AG04449 (cell line): ENCODE results near the gene ATP2B1.

Experiments
- CTCF ChIA-PET: fragments of 350-600 bp; formaldehyde crosslinking; extraction: SDS; loops from one replicate; lab custom pipeline; 2021; ENCODE audit warnings: antibody characterized with exemption; lab: Yijun Ruan, JAX
- POLR2A ChIA-PET: fragments of 400-600, 350-600 bp; formaldehyde crosslinking; extraction: SDS; loops from one replicate; lab custom pipeline; 2020; ENCODE audit warnings: antibody characterized with exemption, inconsistent platforms; lab: Yijun Ruan, JAX
- DNase-seq: peaks from one replicate; pipeline ENCODE4 v3.0.0-alpha.2; 2010; ENCODE audit warnings: low read depth, low spot score
- H3K4me3 ChIP-seq: 2 replicates; pipeline ENCODE4 v1.5.1; 2011; ENCODE audit warnings: low read depth, mild to moderate bottlenecking, control low read depth, low read length
- TF ChIP-seq, protein P1 (sequence below): IDR thresholded peaks from one replicate; pipeline ENCODE4 v1.5.1; 2011; ENCODE audit warnings: mild to moderate bottlenecking, moderate library complexity, low read length, control low read depth, inconsistent platforms; ENCODE audit not compliant: insufficient read depth; ENCODE audit errors: missing control alignments

ATP2B1 gene

DNA sequence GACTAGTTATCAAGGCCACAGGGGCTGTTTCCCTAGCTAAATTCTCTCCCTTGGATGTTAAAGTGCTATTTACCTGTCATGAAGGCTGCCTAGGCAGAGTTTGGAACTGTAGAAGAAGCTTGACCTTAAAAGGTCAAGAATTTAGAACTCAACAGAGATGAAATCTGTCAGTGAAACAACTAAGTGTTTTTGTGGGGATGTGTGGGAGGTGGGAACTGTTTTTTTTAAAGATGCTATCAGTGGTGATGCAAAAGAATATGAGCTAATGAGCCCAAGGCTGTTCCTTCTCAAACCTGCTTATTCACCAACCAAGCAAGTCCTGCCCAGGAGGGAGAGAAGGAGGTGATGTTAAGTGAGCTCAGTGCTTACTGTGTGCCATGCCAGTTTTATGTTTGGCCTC, 142.0 kb downstream of the ATP2B1 start:
- H3K4me3 ChIP-seq, result no peak overlapping the region
- ChIA-PET CTCF (no interaction called here), POLR2A (no interaction called here)
- no peak for DNase-seq
- TF ChIP-seq, protein P1, sequence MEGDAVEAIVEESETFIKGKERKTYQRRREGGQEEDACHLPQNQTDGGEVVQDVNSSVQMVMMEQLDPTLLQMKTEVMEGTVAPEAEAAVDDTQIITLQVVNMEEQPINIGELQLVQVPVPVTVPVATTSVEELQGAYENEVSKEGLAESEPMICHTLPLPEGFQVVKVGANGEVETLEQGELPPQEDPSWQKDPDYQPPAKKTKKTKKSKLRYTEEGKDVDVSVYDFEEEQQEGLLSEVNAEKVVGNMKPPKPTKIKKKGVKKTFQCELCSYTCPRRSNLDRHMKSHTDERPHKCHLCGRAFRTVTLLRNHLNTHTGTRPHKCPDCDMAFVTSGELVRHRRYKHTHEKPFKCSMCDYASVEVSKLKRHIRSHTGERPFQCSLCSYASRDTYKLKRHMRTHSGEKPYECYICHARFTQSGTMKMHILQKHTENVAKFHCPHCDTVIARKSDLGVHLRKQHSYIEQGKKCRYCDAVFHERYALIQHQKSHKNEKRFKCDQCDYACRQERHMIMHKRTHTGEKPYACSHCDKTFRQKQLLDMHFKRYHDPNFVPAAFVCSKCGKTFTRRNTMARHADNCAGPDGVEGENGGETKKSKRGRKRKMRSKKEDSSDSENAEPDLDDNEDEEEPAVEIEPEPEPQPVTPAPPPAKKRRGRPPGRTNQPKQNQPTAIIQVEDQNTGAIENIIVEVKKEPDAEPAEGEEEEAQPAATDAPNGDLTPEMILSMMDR, result no peak

DNA sequence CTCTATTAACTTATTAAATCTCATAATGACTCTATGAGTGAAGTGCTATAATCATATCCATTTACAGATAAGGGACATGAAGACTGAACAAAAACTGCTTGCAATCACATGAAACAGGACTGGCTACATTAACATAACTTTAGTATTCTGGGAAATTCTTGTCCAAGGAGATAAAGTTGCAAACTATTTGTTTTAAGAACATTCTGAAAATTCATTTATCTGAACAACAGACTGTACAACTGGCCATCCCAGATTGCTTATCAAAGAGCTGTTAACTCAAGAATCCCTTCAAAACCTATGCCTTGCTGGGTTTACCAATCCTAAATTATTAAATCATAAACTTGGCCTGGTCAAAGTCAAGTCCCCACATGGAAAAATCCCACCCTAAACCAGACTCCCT, 143.6 kb downstream of the ATP2B1 start:
- H3K4me3 ChIP-seq, result no peak overlapping the region
- CTCF ChIA-PET, result interaction anchor here (0.8 to 0.9 kb wide), 2 partner anchors 9 to 21 kb away, joined by 3 read pairs; no protein-coding TSS in a partner anchor
- TF ChIP-seq, protein P1, result no peak
- no peak for DNase-seq
- POLR2A ChIA-PET, result no interaction called here

DNA sequence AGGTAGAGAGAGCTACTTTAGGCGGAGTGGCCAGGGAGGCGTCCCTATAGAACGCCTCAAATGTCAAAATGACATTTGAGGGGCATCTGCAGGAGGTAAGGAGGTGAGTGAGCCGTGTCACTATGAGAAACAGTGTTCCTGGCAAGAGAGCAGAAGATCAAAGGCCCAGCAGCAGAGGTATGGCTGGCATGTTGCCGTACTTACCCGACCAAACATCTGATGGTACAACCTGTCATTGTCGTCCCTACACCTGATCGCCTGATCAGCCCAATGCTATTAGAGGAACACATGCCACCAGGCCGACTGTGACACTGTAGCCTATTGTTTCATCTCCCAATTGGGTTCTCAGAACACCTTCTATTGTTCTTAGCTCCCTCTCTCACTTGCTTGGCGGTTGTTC, 148.9 kb downstream of the ATP2B1 start:
- ChIA-PET CTCF (interaction anchor here (0.9 to 1.2 kb wide), 2 partner anchors 10 to 16 kb away, joined by 3 to 4 read pairs; no protein-coding TSS in a partner anchor), POLR2A (no interaction called here)
- no peak overlapping the region for H3K4me3 ChIP-seq
- TF ChIP-seq, protein P1, result no peak
- DNase-seq, result no peak

DNA sequence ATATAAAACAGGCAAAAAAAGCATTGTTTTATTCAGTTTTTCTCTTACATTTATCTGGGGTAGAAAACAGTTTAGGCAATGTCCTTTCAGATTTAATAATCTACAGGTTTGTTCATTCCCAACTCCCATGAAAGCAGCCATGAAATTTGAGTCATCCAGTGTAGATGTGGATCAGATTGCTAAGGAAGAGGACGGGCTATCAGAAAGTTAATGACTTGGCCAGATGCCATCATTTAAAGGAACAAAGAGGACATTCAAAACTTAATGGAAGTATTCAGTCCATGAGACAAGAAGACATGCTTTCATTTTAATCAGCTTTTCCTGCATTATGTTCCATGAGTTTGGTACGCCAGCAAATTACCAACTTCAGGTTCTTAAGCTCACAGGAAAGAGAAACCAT, 151.7 kb downstream of the ATP2B1 start:
- CTCF ChIA-PET, result no interaction called here
- POLR2A ChIA-PET, result no interaction called here

DNA sequence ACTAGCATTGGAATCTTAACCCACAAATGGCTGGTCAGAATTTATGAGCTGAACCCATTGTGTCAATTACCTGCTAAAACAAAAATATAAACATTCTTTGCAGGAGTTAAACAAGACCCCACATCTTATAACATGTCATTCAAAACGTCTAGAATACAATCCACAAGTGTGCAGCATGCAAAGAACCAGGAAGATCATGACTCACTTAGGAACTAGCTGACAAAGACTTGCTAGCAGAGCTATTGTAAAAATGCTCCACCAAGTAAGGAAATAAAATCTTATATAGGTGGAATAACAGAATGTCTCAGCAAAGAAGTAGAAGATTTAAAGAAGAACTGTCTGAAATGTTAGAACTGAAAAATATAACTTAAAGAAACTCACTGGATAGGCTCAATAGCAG, 156.3 kb downstream of the ATP2B1 start:
- TF ChIP-seq, protein P1, result no peak
- H3K4me3 ChIP-seq, result no peak overlapping the region
- DNase-seq, result no peak
- POLR2A ChIA-PET, result interaction anchor here (0.7 kb wide), 1 partner anchor 486 kb away, joined by 3 read pairs; no protein-coding TSS in a partner anchor
- CTCF ChIA-PET, result interaction anchor here (1.4 to 4.1 kb wide), 2 partner anchors 10 to 1389 kb away, joined by 3 to 21 read pairs; no protein-coding TSS in a partner anchor

More for the DNA sequence above, 151.7 kb downstream of the ATP2B1 start:
- no peak for DNase-seq
- TF ChIP-seq, protein P1, result no peak
- H3K4me3 ChIP-seq, result no peak overlapping the region

DNA sequence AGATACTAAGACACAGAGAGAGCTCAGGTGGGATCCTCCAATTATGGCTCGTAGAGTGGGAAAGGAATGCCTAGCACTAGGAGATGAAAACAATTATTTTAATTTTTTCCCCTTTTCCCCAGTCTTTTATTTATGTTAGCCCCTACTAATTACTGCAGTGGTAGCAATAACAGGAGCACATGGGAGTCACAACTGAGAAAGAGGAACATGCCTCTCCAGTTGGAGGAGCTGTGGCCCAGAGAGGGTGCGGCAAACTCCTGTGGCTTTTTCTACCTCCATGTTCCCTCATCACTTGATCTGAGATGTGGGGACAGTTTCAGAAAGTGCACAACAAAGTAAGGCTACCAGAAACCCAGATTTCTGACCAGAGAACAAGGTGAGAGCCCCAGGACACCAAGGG, 156.9 kb downstream of the ATP2B1 start:
- no peak for DNase-seq
- CTCF ChIA-PET, result interaction anchor here (1.4 to 4.1 kb wide), 3 partner anchors 9 to 1390 kb away, joined by 3 to 21 read pairs (median 8); no protein-coding TSS in a partner anchor
- TF ChIP-seq, protein P1, result no peak
- POLR2A ChIA-PET, result no interaction called here
- no peak overlapping the region for H3K4me3 ChIP-seq
